PC-9 (cell line): ENCODE results near the gene IL18. TPM values are rescaled to one million over a fixed set of nuclear protein-coding genes. Genes with fewer than 3 reads are reported as not detected.

Experiments
- BruUV-seq: library from RNA; stranded (reverse); fragments of 400-500 nt; replicated peaks from 2 replicates; lab custom pipeline; 2021; lab: Mats Ljungman, UMichigan
- CTCF ChIA-PET: fragments of 300-600 bp; sonication (Branson Sonifier 250); formaldehyde crosslinking; loops from one replicate; lab custom pipeline; 2022; ENCODE audit warnings: antibody characterized with exemption; lab: Charles Lee
- POLR2A ChIA-PET: fragments of 300-600 bp; sonication (Branson Sonifier 250); formaldehyde crosslinking; loops from one replicate; lab custom pipeline; 2022; ENCODE audit warnings: antibody characterized with exemption; ENCODE audit not compliant: unreplicated experiment; lab: Charles Lee
- DNase-seq, 2 experiments: peaks; one replicate each; pipeline versions ENCODE4 v3.0.0 to v3.0.0-alpha.2; 2015 to 2022; ENCODE audit warnings: mixed read lengths in 1 of 2
- H2AFZ ChIP-seq: fragments of 200-600 bp; sonication (generic); 2 replicates; pipeline ENCODE4 v1.8.1; 2017; ENCODE audit warnings: antibody characterized with exemption
- H3F3A ChIP-seq: fragments of 200-600 bp; sonication (generic); 2 replicates; pipeline ENCODE4 v1.8.1; 2017; ENCODE audit warnings: antibody characterized with exemption, mild to moderate bottlenecking, low read depth; ENCODE audit not compliant: insufficient read depth
- H3K27ac ChIP-seq: fragments of 200-600 bp; sonication (generic); 2 replicates; pipeline ENCODE4 v1.6.1; 2016; ENCODE audit warnings: mixed run types
- H3K27me3 ChIP-seq: fragments of 200-600 bp; sonication (generic); 2 replicates; pipeline ENCODE4 v1.6.1; 2016; ENCODE audit warnings: low read depth, mixed run types; ENCODE audit not compliant: insufficient read depth
- H3K36me3 ChIP-seq: fragments of 200-600 bp; sonication (generic); 2 replicates; pipeline ENCODE4 v1.6.1; 2016; ENCODE audit warnings: low read depth, mixed run types
- H3K4me1 ChIP-seq: fragments of 200-600 bp; sonication (generic); replicated peaks from 2 replicates; pipeline ENCODE4 v1.6.1; 2016; ENCODE audit warnings: mixed run types; ENCODE audit not compliant: insufficient read depth
- H3K4me2 ChIP-seq: fragments of 200-600 bp; sonication (generic); 2 replicates; pipeline ENCODE4 v1.6.1; 2017; ENCODE audit warnings: mixed run types
- H3K4me3 ChIP-seq: fragments of 200-600 bp; sonication (generic); 2 replicates; pipeline ENCODE4 v1.6.1; 2016; ENCODE audit warnings: mixed run types
- H3K79me2 ChIP-seq: fragments of 200-600 bp; sonication (generic); 2 replicates; pipeline ENCODE4 v1.6.1; 2017; ENCODE audit warnings: low read depth, mixed run types
- H3K9me2 ChIP-seq: fragments of 200-600 bp; sonication (generic); 2 replicates; pipeline ENCODE4 v1.8.1; 2017; ENCODE audit warnings: mild to moderate bottlenecking; ENCODE audit not compliant: insufficient read depth
- H3K9me3 ChIP-seq: fragments of 200-600 bp; sonication (generic); 2 replicates; pipeline ENCODE4 v1.8.1; 2016; ENCODE audit warnings: low read depth; ENCODE audit not compliant: insufficient read depth
- H4K20me1 ChIP-seq: fragments of 200-600 bp; sonication (generic); 2 replicates; pipeline ENCODE4 v1.8.1; 2017; ENCODE audit not compliant: insufficient read depth
- EZH2 ChIP-seq: fragments of 200-600 bp; sonication (generic); IDR thresholded peaks from 2 replicates; pipeline ENCODE4 v1.8.0; 2017; ENCODE audit warnings: antibody characterized with exemption, low read depth
- intact Hi-C: fragments of 100-400 bp; cut with micrococcal nuclease; formaldehyde crosslinking; loops from one replicate; pipeline ENCODE4 v1.10.0; 2022; ENCODE audit not compliant: unreplicated experiment
- total RNA-seq: library from RNA; stranded (reverse); gene quantifications from 2 replicates; pipeline ENCODE4 v1.2.3, GENCODE V29; 2021
- TF ChIP-seq, protein P1 (sequence below): fragments of 200-600 bp; sonication (generic); conservative IDR thresholded peaks from 2 replicates; pipeline ENCODE4 v1.6.1; 2017; ENCODE audit warnings: mixed run types, antibody characterized with exemption, mild to moderate bottlenecking, moderate library complexity

The IL18 gene
- total RNA-seq, 1 experiment from 2014 or later = 42.8 TPM

DNA sequence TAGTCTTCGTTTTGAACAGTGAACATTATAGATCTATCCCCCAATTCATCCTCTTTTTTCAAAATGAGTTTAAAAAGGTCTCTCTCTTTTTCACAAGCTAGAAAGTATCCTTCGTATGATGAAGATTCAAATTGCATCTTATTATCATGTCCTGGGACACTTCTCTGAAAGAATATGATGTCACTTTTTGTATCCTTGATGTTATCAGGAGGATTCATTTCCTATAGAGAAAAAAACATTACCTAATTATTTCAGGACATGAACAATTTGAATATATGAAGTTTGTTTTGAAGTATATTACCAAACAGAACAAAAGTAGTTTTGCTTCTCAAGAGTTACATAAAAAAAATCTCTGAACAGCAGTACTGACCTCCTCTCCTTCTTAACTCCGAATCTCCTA lies 20.3 kb downstream of the IL18 start:
- peaks cover 12% of the 10 kb centered on the region for H3F3A ChIP-seq
- DNase-seq = no peak
- no peaks in the 10 kb centered on the region for H3K4me1 ChIP-seq
- no peak overlapping the region for H2AFZ ChIP-seq
- BruUV-seq = no TSS peak
- no peaks in the 10 kb centered on the region for H3K27me3 ChIP-seq
- H3K4me3 ChIP-seq = no peak overlapping the region
- H3K36me3 ChIP-seq = peaks cover 15% of the 10 kb centered on the region
- ChIA-PET POLR2A (no interaction called here), CTCF (no interaction called here)
- TF ChIP-seq, protein P1, sequence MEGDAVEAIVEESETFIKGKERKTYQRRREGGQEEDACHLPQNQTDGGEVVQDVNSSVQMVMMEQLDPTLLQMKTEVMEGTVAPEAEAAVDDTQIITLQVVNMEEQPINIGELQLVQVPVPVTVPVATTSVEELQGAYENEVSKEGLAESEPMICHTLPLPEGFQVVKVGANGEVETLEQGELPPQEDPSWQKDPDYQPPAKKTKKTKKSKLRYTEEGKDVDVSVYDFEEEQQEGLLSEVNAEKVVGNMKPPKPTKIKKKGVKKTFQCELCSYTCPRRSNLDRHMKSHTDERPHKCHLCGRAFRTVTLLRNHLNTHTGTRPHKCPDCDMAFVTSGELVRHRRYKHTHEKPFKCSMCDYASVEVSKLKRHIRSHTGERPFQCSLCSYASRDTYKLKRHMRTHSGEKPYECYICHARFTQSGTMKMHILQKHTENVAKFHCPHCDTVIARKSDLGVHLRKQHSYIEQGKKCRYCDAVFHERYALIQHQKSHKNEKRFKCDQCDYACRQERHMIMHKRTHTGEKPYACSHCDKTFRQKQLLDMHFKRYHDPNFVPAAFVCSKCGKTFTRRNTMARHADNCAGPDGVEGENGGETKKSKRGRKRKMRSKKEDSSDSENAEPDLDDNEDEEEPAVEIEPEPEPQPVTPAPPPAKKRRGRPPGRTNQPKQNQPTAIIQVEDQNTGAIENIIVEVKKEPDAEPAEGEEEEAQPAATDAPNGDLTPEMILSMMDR = no peak
- no peak for TF ChIP-seq EZH2
- intact Hi-C loops = no loop called here
- H3K27ac ChIP-seq = no peak overlapping the region
- H3K4me2 ChIP-seq = no peak overlapping the region
- H3K9me2 ChIP-seq = 0 out of 2 replicates have a peak, but pooled peaks cover 3% of the 10 kb centered on the region
- H3K9me3 ChIP-seq = no peaks in the 10 kb centered on the region
- H4K20me1 ChIP-seq = no peaks in the 10 kb centered on the region
- H3K79me2 ChIP-seq = no peaks in the 10 kb centered on the region

DNA sequence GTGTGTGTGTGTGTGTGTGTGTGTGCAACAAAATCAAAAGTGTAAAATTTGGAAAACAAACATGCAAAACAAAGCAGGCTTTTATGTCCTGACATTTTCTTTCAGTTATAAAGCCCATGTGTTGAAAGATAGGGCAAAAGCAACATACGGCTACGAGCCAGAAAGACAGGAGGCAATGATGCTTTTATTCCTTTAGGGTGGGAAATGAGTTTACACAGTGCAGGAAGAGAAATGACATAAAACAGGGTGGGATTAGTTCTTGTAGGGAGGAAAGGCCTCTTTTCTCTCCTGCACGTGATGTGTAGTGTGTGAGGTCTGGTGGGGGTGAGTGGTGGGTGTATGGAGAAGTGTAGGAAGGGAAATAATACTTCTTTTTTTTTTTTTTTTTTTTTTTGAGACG lies 29.4 kb downstream of the IL18 start:
- Histone ChIP-seq H4K20me1 (no peaks in the 10 kb centered on the region), H3K27ac (no peak overlapping the region), H3K27me3 (no peaks in the 10 kb centered on the region), H3K79me2 (no peaks in the 10 kb centered on the region), H3K9me2 (no peaks in the 10 kb centered on the region), H3K36me3 (no peaks in the 10 kb centered on the region), H3F3A (peaks cover 11% of the 10 kb centered on the region; the same call in 1 of the 2 replicates), H3K4me2 (no peak overlapping the region), H3K4me3 (no peak overlapping the region), H3K9me3 (no peaks in the 10 kb centered on the region), H2AFZ (no peak overlapping the region), H3K4me1 (peaks cover 12% of the 10 kb centered on the region)
- intact Hi-C loops = no loop called here
- ChIA-PET POLR2A (no interaction called here), CTCF (no interaction called here)
- TF ChIP-seq, protein P1 = no peak
- no peak for TF ChIP-seq EZH2
- no peak for DNase-seq
- BruUV-seq = no TSS peak

DNA sequence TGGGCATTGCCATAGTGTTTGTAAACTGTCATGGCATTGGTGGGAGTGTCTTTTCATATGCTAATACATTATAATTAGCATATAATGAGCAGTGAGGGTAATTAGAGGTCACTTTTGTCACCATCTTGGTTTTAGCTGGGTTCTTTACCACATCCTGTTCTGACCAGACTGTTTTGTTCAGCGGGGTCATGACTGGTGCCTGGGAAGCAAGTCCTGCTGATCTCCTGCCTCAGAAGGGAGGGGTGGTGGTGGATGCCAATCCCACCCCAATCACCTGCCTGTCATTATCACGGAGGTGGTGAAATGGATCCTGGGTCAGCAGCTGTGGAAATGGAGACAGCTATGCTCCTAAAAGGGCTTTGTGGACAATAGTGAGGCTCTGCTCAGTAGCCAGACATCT lies 31.2 kb downstream of the IL18 start:
- intact Hi-C loops = no loop called here
- CTCF ChIA-PET = no interaction called here
- POLR2A ChIA-PET = no interaction called here

More for the DNA sequence above, 31.2 kb downstream of the IL18 start:
- BruUV-seq = no TSS peak
- TF ChIP-seq, protein P1 = no peak
- TF ChIP-seq EZH2 = no peak
- H3K27me3 ChIP-seq = no peaks in the 10 kb centered on the region
- peaks cover 26% of the 10 kb centered on the region; the same call in 1 of the 2 replicates for H3F3A ChIP-seq
- no peaks in the 10 kb centered on the region for H3K79me2 ChIP-seq
- H3K4me3 ChIP-seq = no peak overlapping the region
- DNase-seq = no peak
- H3K36me3 ChIP-seq = no peaks in the 10 kb centered on the region
- H2AFZ ChIP-seq = no peak overlapping the region
- no peaks in the 10 kb centered on the region for H3K9me3 ChIP-seq
- H4K20me1 ChIP-seq = no peaks in the 10 kb centered on the region
- no peak overlapping the region for H3K4me2 ChIP-seq
- peaks cover 24% of the 10 kb centered on the region for H3K4me1 ChIP-seq
- H3K9me2 ChIP-seq = no peaks in the 10 kb centered on the region
- no peak overlapping the region for H3K27ac ChIP-seq
